GM21360 (cell line): ENCODE data around the gene KRT74.

Experiments
- ATAC-seq: cut with Tn5 transposase; IDR thresholded peaks from one replicate; pipeline ENCODE4 v1.9.1; 2021; ENCODE audit warnings: mild to moderate bottlenecking, moderate library complexity; ENCODE audit not compliant: unreplicated experiment

KRT74 gene

DNA sequence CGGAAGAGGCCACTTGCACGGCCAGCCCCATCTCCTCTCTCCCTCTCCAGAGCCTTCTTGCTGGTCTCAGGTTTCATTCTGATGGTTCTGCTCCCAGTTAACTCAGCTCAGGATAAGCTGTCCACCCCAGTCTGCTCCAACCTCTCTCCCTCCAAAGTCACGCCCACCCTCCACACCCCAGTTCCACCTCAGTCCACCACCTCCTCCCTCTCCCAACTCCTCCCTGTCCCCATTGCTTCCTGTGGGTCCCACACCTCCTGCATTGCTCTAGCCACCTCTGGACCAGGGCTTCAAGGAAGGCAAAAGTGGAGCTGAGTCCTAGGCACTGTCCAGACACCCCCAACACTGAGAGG, 33.8 kb downstream of the KRT74 start:
- ATAC-seq, result no peak

DNA sequence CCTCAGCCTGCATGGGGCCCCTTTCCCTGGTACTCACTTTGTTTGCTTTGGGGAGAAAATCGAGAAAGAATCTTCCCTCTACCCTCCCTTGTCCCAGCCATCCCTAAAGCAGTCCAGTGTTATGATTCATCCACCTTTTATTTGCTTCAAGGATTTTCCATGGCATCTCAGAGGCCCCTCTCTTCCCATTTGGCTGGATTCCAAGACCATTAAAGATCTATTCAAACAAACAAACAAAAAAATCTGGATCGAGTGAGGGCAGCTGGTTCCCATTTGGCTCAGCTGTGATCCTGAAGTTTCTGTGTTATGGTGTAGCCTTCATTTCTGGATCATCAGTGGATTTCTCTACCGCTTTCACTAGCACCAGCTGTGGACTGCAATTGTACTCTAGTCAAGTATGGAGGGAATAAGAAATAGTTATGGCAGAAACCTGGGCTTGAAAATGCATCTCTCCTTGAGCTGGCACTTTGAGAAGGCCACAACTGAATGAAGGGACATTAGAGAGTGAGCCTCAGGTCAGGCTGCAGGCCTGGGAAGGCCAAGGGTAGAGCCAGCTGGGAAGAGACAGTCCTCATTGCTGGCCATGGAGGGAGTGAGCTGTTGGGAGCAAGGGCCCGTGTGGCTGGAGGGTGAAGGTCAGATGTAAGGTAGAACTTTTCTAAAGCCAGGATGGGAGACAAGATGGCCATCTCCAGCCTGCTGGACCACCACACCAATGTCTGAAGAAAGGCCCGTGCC, 34.4 kb downstream of the KRT74 start:
- no peak for ATAC-seq

- ATAC-seq, result no peak
Measured at GRCh38 chr12:52537101-52537500, 36.5 kb downstream of the KRT74 start.

- no peak for ATAC-seq
Measured at GRCh38 chr12:52535574-52535973, 38.1 kb downstream of the KRT74 start.

DNA sequence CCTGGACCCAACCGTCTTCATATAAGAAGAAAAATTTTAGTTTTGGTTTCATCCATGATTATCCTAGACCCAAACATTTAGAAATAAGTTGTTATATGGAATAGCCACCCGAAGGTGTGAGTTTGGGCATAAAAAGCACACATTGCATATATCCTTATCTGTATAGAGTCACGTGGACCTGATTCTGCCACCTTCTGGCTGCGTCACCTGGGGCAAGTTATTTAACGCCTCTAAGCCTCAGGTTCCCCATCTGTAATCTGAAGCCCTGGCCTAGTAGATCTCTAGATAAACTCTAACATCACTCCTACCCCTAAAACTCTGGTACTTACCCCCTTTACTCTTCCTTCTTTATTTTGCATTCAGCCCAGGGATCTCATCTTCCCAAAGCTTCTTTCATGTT, 39.2 kb downstream of the KRT74 start:
- ATAC-seq, result no peak

GRCh38 chr12:52533686-52534470, 39.8 kb downstream of the KRT74 start:
- ATAC-seq, result no peak

GRCh38 chr12:52532636-52533035, 41.0 kb downstream of the KRT74 start:
- no peak for ATAC-seq

DNA sequence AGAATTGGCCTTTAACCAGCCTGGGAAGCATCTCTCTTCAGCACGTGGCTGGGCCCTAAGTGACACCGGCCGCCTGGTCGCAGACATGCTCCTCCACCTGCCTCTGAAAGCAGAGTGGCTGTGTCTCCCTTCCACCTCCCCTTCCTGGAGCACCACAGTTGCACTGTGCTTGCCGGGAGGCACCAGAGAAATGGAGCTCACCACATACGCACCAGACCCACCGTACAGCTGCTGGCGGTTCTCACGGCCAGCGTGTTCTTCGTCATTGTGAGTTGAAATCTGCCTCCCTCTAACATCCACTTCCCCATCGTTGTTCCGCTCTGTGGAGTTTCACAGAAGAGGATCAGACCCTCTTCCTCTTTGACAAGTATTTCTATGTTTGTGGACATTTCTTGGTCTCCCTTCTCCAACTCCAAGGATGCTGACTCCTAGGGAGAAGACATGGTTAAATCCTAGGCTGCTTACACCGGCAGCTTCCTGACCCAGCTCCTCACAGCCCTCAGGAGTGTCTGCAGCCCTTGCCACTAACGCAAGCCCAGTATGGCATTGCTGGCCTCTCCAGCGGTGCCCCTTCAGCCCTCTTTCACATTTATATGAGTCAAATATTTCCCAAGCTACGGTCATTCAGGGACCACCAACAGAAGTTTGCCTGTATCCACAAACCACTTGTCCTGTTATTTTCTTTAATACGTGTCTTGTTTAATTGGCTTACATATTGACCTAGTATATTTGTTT, 41.9 kb downstream of the KRT74 start:
- ATAC-seq, result no peak

DNA sequence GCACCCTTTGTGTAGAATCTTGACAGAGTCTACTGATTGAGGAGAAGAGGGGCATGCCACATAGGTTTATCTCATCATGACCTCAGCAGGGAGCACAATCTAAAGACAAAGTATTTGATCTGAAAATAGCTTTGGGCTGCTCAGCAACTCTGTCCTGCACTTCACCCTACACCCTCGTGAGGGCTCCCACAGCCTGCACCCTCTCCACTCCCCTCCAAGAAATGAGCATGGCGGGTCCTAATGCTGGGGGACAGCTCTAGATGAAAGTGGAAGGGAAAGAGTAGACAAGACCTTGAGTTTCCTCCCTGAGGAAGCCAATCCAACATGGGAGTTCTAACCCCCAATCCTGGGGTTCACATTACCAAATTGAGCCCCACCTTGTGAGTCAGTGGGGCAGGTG, 42.7 kb downstream of the KRT74 start:
- no peak for ATAC-seq

DNA sequence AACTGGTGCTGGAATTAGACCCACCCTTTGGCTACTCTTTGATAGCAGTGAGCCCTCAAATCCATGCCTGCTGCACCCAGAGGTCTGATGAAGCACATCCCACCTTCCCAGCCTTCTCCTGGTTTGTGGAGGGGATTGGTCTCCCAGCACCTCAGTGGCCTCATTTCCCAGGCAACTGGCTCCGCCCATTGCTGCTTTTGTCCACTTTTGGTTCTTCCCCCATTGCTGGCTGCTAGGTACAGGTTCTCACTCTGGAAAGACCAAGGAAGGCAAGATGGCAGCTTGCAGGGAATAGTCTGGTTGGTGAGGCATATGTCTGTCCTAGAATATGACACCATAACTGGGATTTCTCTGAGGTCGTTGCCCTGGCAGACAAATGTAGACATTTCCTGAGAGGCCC, 43.3 kb downstream of the KRT74 start:
- no peak for ATAC-seq

GRCh38 chr12:52529846-52530245, 43.8 kb downstream of the KRT74 start:
- no peak for ATAC-seq

DNA sequence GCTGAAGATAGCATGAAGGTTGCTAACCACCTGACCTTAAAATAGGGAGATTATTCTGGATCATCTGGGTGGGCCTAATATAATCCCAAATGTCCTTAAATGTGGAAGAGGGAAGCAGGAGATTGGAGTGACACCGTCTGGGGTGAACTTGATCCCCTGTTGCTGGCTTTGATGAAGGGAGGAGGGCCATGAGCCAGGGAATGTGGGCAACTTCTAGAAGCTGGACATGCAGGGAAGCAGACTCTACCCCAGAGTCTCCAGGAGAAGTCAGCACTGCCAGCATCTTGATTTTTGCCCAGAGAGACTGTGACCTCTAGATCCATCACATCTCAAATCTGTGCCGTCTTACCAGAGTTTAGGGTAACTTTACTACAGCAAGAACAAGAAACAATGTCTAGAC, 44.2 kb downstream of the KRT74 start:
- ATAC-seq, result no peak

- no peak for ATAC-seq
Measured at GRCh38 chr12:52528641-52529143, 45.0 kb downstream of the KRT74 start.

DNA sequence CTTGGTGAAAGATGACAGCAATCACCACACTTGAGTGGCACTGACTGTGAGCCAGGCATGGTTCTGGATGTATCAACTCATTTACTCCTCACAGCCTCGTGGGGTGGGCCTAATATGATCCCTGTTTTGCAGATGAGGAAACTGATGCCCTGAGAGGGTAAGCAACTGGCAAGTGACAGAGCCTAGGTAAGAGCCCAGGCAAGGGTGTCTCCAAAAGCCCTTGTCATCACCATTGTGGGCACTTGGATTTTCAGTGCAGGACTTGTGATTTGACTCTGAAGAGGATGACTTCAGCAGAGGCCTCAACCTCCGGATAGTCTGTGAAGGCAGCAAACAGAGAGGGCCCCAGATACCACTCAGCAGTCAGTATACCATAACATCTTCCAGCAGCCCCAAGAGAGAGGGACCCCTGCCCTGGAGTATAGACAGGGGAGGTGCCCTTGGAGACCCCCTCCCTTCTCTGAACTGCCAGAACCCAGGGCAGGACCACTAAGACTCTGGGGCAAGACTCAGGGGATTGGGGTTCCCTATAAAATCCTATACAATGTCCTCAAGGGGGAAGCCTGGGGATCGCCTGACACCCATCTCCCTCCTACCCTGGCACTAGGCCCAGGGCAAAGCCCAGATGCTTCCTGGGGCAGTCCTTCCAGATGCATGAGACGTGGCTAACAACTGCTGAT, 46.4 kb downstream of the KRT74 start:
- ATAC-seq, result no peak

- no peak for ATAC-seq
Measured at GRCh38 chr12:52526511-52526951, 47.1 kb downstream of the KRT74 start.

DNA sequence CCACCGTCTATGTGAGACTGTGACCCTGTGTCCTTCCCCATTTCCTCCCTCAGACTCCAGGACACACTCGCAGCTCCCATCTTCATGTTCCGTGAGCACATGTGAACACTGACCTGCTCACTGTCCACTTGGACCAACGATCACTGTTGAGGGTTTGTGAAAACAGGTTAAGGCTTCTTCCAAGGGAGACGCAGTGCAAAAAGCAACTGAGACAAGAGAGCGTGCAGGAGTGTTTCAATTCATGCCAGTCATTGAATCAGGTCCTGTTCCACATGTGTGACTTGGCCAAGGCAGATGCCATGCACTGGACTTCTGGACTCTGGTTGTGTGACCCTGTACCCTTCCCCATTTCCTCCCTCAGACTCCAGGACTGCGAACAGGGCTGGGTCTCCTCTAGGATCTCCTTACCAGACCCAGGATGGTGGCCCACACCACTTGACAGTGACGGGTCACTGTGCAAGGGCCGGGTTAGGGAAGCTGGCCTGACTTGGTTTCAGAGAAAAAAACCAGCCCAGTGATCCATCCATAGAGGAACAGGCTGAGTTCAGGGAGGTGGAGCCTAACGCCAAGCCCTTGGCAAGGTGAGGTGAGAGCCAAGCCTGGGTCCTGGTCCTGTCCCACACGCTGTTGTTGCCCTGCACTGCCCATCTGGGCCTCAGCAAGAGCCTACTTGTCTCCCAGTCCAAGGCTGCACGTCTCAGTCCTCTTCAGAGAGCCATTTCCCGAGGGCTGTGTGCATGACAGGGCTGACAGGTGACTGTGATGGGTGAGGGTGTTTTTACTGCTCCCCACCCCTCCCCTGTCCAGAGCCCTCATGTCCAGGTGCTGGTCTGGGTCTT, 47.8 kb downstream of the KRT74 start:
- no peak for ATAC-seq

- ATAC-seq, result no peak
Measured at GRCh38 chr12:52524898-52525591, 48.6 kb downstream of the KRT74 start.

DNA sequence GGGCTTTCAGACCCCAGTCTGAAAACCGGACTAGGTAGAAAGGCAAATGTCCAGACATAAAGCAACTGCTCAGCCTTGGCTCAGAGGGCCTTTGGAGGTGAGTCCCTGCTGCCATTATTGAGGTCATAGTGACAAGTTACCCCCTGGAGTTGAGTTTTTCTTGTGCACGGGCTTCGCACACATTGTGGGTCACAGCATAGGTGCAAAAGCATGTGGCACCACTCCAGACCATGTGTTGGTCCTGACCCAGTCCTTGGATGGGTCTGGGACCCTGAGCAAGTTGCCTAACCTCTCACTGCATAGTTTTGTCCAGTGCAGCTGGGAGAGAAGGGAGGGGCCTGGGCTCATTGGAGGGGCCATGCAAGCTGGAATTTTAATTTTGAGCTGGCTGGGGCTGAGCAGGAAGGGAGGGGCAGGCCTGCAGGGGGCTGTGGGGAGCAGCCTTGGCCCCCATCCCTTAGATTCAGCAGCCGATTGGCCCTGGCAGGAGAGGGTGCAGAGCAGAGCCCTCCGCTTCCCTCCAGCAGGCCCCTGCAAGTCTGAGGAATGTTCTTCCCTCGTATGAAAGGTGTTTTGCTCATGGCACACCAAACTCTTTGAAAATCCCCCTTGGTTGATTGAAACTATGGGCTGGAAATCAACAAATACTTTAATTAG, 49.3 kb downstream of the KRT74 start:
- ATAC-seq, result no peak

GRCh38 chr12:52523824-52524223, 49.8 kb downstream of the KRT74 start:
- ATAC-seq, result no peak
